GM12892 (cell line): ENCODE results near the gene SYNE1.

Source experiments
- POLR2A ChIP-seq: IDR thresholded peaks from 2 replicates; pipeline ENCODE4 v1.6.1; 2011; ENCODE audit warnings: low read depth, low read length, control low read depth
- POLR2AphosphoS5 ChIP-seq: IDR thresholded peaks from 2 replicates; pipeline ENCODE4 v1.6.1; 2011; ENCODE audit warnings: low read depth, low read length, control low read depth
- TAF1 ChIP-seq: IDR thresholded peaks from 2 replicates; pipeline ENCODE4 v1.6.1; 2011; ENCODE audit warnings: low read depth, mild to moderate bottlenecking, control low read depth, low read length, borderline replicate concordance

- TF ChIP-seq POLR2AphosphoS5 (no peak), POLR2A (no peak), TAF1 (no peak)
Observed at GRCh38 chr6:152432758-152433157, 204.4 kb downstream of the SYNE1 start.
